A549 (cell line): ENCODE results near the gene AMMECR1. TPM values are rescaled to one million over a fixed set of nuclear protein-coding genes. Genes with fewer than 3 reads are reported as not detected.

ENCODE experiments used
- ATAC-seq, 2 experiments: fragments of 200-7000 bp in 1 of 2; fragments of >200 bp in 1 of 2; cut with Nextera tagmentation in 1 of 2; cut with Tn5 transposase in 1 of 2; 3 replicates each; pipeline versions ENCODE4 v1.8.0 to v1.9.1; 2018 to 2020; ENCODE audit warnings: mild to moderate bottlenecking in 1 of 2, moderate library complexity in 1 of 2
- CTCF ChIA-PET: fragments of 300-600 bp; sonication (Branson Sonifier 250); formaldehyde crosslinking; extraction: SDS; loops from one replicate; lab custom pipeline; 2021; ENCODE audit warnings: antibody characterized with exemption, inconsistent platforms; lab: Yijun Ruan, JAX
- POLR2A ChIA-PET: fragments of 350-600 bp; formaldehyde crosslinking; extraction: SDS; loops from one replicate; lab custom pipeline; 2021; ENCODE audit warnings: antibody characterized with exemption, inconsistent platforms; lab: Yijun Ruan, JAX
- DNase-seq, 2 experiments: peaks; one replicate each; pipeline versions ENCODE4 v3.0.0 to v3.0.0-alpha.2; 2011 to 2016; ENCODE audit warnings: low read depth in 1 of 2, low spot score in 1 of 2
- FAIRE-seq: peaks from 2 replicates; lab custom pipeline; 2011; peaks lifted over from hg19 to GRCh38; lab: Jason Lieb, UNC
- H3K27ac ChIP-seq, 2 experiments: fragments of >200 bp; sonication (Bioruptor Twin); formaldehyde crosslinking; 3 replicates each; pipeline ENCODE4 v1.5.1; 2016 to 2017
- H3K4me1 ChIP-seq: fragments of >200 bp; sonication (Bioruptor Twin); formaldehyde crosslinking; 3 replicates; pipeline ENCODE4 v1.6.1; 2016
- H3K4me2 ChIP-seq: fragments of >200 bp; sonication (Bioruptor Twin); formaldehyde crosslinking; 3 replicates; pipeline ENCODE4 v1.6.1; 2016
- H3K4me3 ChIP-seq: fragments of >200 bp; sonication (Bioruptor Twin); formaldehyde crosslinking; 3 replicates; pipeline ENCODE4 v1.5.1; 2016
- H3K9me3 ChIP-seq: fragments of >200 bp; sonication (Bioruptor Twin); formaldehyde crosslinking; 3 replicates; pipeline ENCODE4 v1.6.1; 2016
- BCL3 ChIP-seq: fragments of >200 bp; sonication (Bioruptor Twin); formaldehyde crosslinking; IDR thresholded peaks from 3 replicates; pipeline ENCODE4 v1.6.1; 2016
- BHLHE40 ChIP-seq: IDR thresholded peaks from 2 replicates; pipeline ENCODE4 v1.6.1; 2012; ENCODE audit warnings: low read depth, low read length, inconsistent platforms
- CBX2 ChIP-seq: fragments of 200-600 bp; sonication (generic); IDR thresholded peaks from 2 replicates; pipeline ENCODE4 v1.6.1; 2016; ENCODE audit warnings: low read depth, mild to moderate bottlenecking, borderline replicate concordance
- CHD2 ChIP-seq: fragments of 150-350 bp; IDR thresholded peaks from 2 replicates; pipeline ENCODE4 v1.6.1; 2014; ENCODE audit warnings: low read length; ENCODE audit not compliant: partially characterized antibody
- CTCF ChIP-seq: fragments of >200 bp; sonication (Bioruptor Twin); formaldehyde crosslinking; IDR thresholded peaks from 3 replicates; pipeline ENCODE4 v1.5.1; 2016
- ESRRA ChIP-seq: fragments of 150-350 bp; IDR thresholded peaks from 2 replicates; pipeline ENCODE4 v1.6.1; 2014; ENCODE audit warnings: mild to moderate bottlenecking, low read length, borderline replicate concordance
- FOSB ChIP-seq: fragments of 250-450 bp; sonication (Bioruptor Pico); IDR thresholded peaks from 2 replicates; pipeline ENCODE4 v1.5.0; 2020; ENCODE audit warnings: mild to moderate bottlenecking, moderate library complexity
- FOSL2 ChIP-seq, 2 experiments: fragments of 450-650 bp in 1 of 2; fragments of >200 bp in 1 of 2; sonication (Bioruptor Twin) in 1 of 2; formaldehyde crosslinking; IDR thresholded peaks; 2 replicates each; pipeline versions ENCODE4 v1.5.0 to v1.6.1; 2016 to 2020; ENCODE audit warnings: mild to moderate bottlenecking in 1 of 2, moderate library complexity in 1 of 2
- GATA3 ChIP-seq: IDR thresholded peaks from 2 replicates; pipeline ENCODE4 v1.6.1; 2012; ENCODE audit warnings: borderline replicate concordance
- HMGXB4 ChIP-seq: fragments of 250-450 bp; sonication (Bioruptor Pico); IDR thresholded peaks from 2 replicates; pipeline ENCODE4 v1.5.0; 2021; ENCODE audit warnings: mild to moderate bottlenecking, moderate library complexity, borderline replicate concordance
- HOXB13 ChIP-seq: fragments of 250-450 bp; sonication (Bioruptor Pico); IDR thresholded peaks from 2 replicates; pipeline ENCODE4 v1.5.0; 2020; ENCODE audit warnings: low read depth, mild to moderate bottlenecking, moderate library complexity
- HOXB5 ChIP-seq: fragments of 250-450 bp; sonication (Bioruptor Pico); IDR thresholded peaks from 2 replicates; pipeline ENCODE4 v1.5.0; 2020; ENCODE audit warnings: mild to moderate bottlenecking, moderate library complexity
- KDM1A ChIP-seq: fragments of 200-600 bp; sonication (generic); IDR thresholded peaks from 2 replicates; pipeline ENCODE4 v1.6.1; 2016; ENCODE audit warnings: low read depth, mild to moderate bottlenecking
- NFE2L2 ChIP-seq: fragments of 150-350 bp; conservative IDR thresholded peaks from 2 replicates; pipeline ENCODE4 v1.6.1; 2014; ENCODE audit warnings: low read length
- NPAS2 ChIP-seq: fragments of 250-450 bp; sonication (Bioruptor Pico); IDR thresholded peaks from 2 replicates; pipeline ENCODE4 v1.8.0; 2022; ENCODE audit warnings: mild to moderate bottlenecking, moderate library complexity, borderline replicate concordance
- PBX3 ChIP-seq: IDR thresholded peaks from 2 replicates; pipeline ENCODE4 v1.6.1; 2012
- PHF8 ChIP-seq: fragments of 200-600 bp; sonication (generic); IDR thresholded peaks from 2 replicates; pipeline ENCODE4 v1.6.1; 2016; ENCODE audit warnings: low read depth, mild to moderate bottlenecking, antibody characterized with exemption, moderate library complexity, borderline replicate concordance
- POLR2AphosphoS2 ChIP-seq: conservative IDR thresholded peaks from 2 replicates; pipeline ENCODE4 v1.6.1; 2012; ENCODE audit warnings: low read length, improper control_type of control experiment, inconsistent platforms
- RARB ChIP-seq: fragments of 250-450 bp; sonication (Bioruptor Pico); IDR thresholded peaks from 2 replicates; pipeline ENCODE4 v1.8.0; 2021; ENCODE audit warnings: mild to moderate bottlenecking, moderate library complexity
- RFX5 ChIP-seq: fragments of 450-650 bp; IDR thresholded peaks from 2 replicates; pipeline ENCODE4 v1.7.1; 2014; ENCODE audit warnings: antibody characterized with exemption, mild to moderate bottlenecking, moderate library complexity
- RNF2 ChIP-seq: fragments of 200-600 bp; sonication (generic); IDR thresholded peaks from 2 replicates; pipeline ENCODE4 v1.6.1; 2016; ENCODE audit warnings: low read depth, mild to moderate bottlenecking, antibody characterized with exemption, moderate library complexity, borderline replicate concordance
- SREBF2 ChIP-seq: fragments of 450-650 bp; IDR thresholded peaks from 2 replicates; pipeline ENCODE4 v1.6.1; 2014; ENCODE audit warnings: mild to moderate bottlenecking, moderate library complexity
- TP53 ChIP-seq: fragments of 250-450 bp; sonication (Bioruptor Pico); IDR thresholded peaks from 2 replicates; pipeline ENCODE4 v1.5.0; 2021; ENCODE audit warnings: mild to moderate bottlenecking, moderate library complexity
- ZFP36 ChIP-seq: fragments of 450-650 bp; IDR thresholded peaks from 2 replicates; pipeline ENCODE4 v1.6.1; 2014; ENCODE audit warnings: borderline replicate concordance; ENCODE audit not compliant: partially characterized antibody
- ZSCAN20 ChIP-seq: fragments of 250-450 bp; sonication (Bioruptor Pico); IDR thresholded peaks from 2 replicates; pipeline ENCODE4 v1.8.0; 2022; ENCODE audit warnings: mild to moderate bottlenecking, moderate library complexity
- WGBS: methylation state at CpG from one replicate; pipeline ENCODE4 v1.1.6; 2017; ENCODE audit errors: missing lambda C conversion rate; 5-methylcytosine and 5-hydroxymethylcytosine counted together
- polyA plus RNA-seq, 4 experiments: library from polyadenylated mRNA; depleted of rRNA in 3 of 4; stranded (reverse); fragments of >200 nt; fragmentation: RNase III in 1 of 4; extraction: RNeasy Plus Mini Kit Qiagen cat#74134 plus additional on column Dnase treatment in 1 of 4; gene quantifications; 2 replicates in 3 of 4; 3 replicates in 1 of 4; pipeline ENCODE4 v1.2.3, GENCODE V29; 2011 to 2017

Gene AMMECR1
- polyA plus RNA-seq, 2 of the 4 experiments (the other 2 are of a cell fraction), result 7.9 to 13.7 TPM

- TF ChIP-seq NPAS2 (CRISPR knock-in tag) (no peak), POLR2AphosphoS2 (no peak), BHLHE40 (no peak), HOXB5 (no peak), SREBF2 (no peak), FOSB (no peak), GATA3 (no peak), PHF8 (no peak), KDM1A (no peak)
- CTCF ChIA-PET, result no interaction called here
- FAIRE-seq, result no peak
These were observed 9.5 kb upstream of the AMMECR1 start for GRCh38 chrX:110327336-110327735.

GRCh38 chrX:110326712-110327111 lies 8.8 kb upstream of the AMMECR1 start:
- ATAC-seq, result no peak
- Histone ChIP-seq H3K27ac (no peak overlapping the region), H3K4me1 (no peaks in the 10 kb centered on the region), H3K9me3 (0 out of 3 replicates have a peak, but pooled peaks cover 3% of the 10 kb centered on the region), H3K4me3 (no peak overlapping the region), H3K4me2 (no peak overlapping the region)
- TF ChIP-seq CHD2 (no peak), ZSCAN20 (CRISPR knock-in tag) (no peak), RARB (CRISPR knock-in tag) (no peak), HOXB13 (no peak), BCL3 (no peak), RFX5 (no peak), SREBF2 (no peak), ESRRA (no peak), RNF2 (no peak), POLR2AphosphoS2 (no peak), CTCF (no peak), FOSL2 (IDR thresholded peaks at IDR 0.05) (no peak), FOSL2 (CRISPR knock-in tag; IDR thresholded peaks at IDR 0.05) (no peak), NFE2L2 (no peak), TP53 (CRISPR knock-in tag) (no peak), ZFP36 (no peak), CBX2 (no peak), PBX3 (no peak), FOSB (no peak), HMGXB4 (CRISPR knock-in tag) (no peak)
- no peak for DNase-seq
- POLR2A ChIA-PET, result no interaction called here
- WGBS, result 76% methylated on average over 4 of the region's 4 CpGs
- FAIRE-seq, result no peak
- CTCF ChIA-PET, result no interaction called here

More at GRCh38 chrX:110327336-110327735, 9.5 kb upstream of the AMMECR1 start:
- WGBS, result 92% methylated on average over 1 of the region's 1 CpG
- no peak overlapping the region for H3K4me3 ChIP-seq
- POLR2A ChIA-PET, result no interaction called here
- ATAC-seq (no peak), DNase-seq (no peak)
- no peaks in the 10 kb centered on the region for H3K4me1 ChIP-seq
- no peak overlapping the region for H3K4me2 ChIP-seq
- H3K27ac ChIP-seq, result no peak overlapping the region
- H3K9me3 ChIP-seq, result 0 out of 3 replicates have a peak, but pooled peaks cover 3% of the 10 kb centered on the region
